Osteocyte (in vitro differentiated cells): ENCODE measurements around the gene KLHL21. TPM values are rescaled to one million over a fixed set of nuclear protein-coding genes. Genes with fewer than 3 reads are reported as not detected.
A peak's percentile ranks its signal among the peaks of the same experiment; 100 is the strongest.

Experiments
- DNase-seq: peaks from one replicate; pipeline ENCODE4 v3.0.0; 2021; ENCODE audit warnings: mixed read lengths; ENCODE audit not compliant: unreplicated experiment; ENCODE audit errors: extremely low spot score
- H3K27ac Mint-ChIP-seq: one replicate; pipeline ENCODE4 v1.8.0; 2021; ENCODE audit warnings: mild to moderate bottlenecking, mixed read lengths; ENCODE audit not compliant: unreplicated experiment
- H3K27me3 Mint-ChIP-seq: one replicate; pipeline ENCODE4 v1.8.0; 2021; ENCODE audit warnings: mixed read lengths; ENCODE audit not compliant: unreplicated experiment
- H3K36me3 Mint-ChIP-seq: one replicate; pipeline ENCODE4 v1.8.0; 2021; ENCODE audit warnings: mixed read lengths; ENCODE audit not compliant: unreplicated experiment
- H3K4me1 Mint-ChIP-seq: one replicate; pipeline ENCODE4 v1.8.0; 2021; ENCODE audit warnings: mixed read lengths; ENCODE audit not compliant: unreplicated experiment
- H3K4me3 Mint-ChIP-seq: one replicate; pipeline ENCODE4 v1.8.0; 2021; ENCODE audit warnings: mild to moderate bottlenecking, moderate library complexity, mixed read lengths; ENCODE audit not compliant: unreplicated experiment
- H3K9me3 Mint-ChIP-seq: one replicate; pipeline ENCODE4 v1.8.0; 2021; ENCODE audit warnings: mixed read lengths; ENCODE audit not compliant: unreplicated experiment
- total RNA-seq: library from RNA; stranded (reverse); gene quantifications from 2 replicates; pipeline ENCODE4 v1.2.1, GENCODE V29; 2021
- TF ChIP-seq, protein P1 (sequence below): fragments of 200-600 bp; sonication (generic); IDR thresholded peaks from 2 replicates; pipeline ENCODE4 v1.5.0; 2021; ENCODE audit warnings: antibody characterized with exemption, mild to moderate bottlenecking, moderate library complexity

KLHL21 gene
- total RNA-seq, 1 donor from 2014 or later = 27.5 TPM

DNA sequence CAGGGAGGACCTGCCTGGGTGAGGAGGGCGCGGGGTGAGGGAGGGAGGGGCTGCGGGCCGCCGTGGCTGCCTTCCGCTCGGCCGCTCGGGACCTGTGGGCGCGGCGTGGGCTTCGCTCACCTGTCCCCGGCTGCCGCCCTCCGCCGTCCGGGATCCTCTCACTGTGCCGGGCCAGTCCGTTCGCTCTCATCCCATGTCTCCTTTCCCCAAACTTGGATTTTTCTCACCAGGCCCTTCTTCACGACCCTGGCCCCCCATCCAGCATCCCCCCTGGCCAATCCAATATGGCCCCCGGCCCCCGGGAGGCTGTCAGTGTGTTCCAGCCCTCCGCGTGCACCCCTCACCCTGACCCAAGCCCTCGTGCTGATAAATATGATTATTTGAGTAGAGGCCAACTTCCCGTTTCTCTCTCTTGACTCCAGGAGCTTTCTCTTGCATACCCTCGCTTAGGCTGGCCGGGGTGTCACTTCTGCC lies 22.5 kb downstream of the KLHL21 start:
- peak overlapping the region; percentile 99 for H3K27ac Mint-ChIP-seq
- H3K9me3 Mint-ChIP-seq = no peaks in the 10 kb centered on the region
- TF ChIP-seq, protein P1, sequence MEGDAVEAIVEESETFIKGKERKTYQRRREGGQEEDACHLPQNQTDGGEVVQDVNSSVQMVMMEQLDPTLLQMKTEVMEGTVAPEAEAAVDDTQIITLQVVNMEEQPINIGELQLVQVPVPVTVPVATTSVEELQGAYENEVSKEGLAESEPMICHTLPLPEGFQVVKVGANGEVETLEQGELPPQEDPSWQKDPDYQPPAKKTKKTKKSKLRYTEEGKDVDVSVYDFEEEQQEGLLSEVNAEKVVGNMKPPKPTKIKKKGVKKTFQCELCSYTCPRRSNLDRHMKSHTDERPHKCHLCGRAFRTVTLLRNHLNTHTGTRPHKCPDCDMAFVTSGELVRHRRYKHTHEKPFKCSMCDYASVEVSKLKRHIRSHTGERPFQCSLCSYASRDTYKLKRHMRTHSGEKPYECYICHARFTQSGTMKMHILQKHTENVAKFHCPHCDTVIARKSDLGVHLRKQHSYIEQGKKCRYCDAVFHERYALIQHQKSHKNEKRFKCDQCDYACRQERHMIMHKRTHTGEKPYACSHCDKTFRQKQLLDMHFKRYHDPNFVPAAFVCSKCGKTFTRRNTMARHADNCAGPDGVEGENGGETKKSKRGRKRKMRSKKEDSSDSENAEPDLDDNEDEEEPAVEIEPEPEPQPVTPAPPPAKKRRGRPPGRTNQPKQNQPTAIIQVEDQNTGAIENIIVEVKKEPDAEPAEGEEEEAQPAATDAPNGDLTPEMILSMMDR = no peak
- H3K36me3 Mint-ChIP-seq = peaks cover 3% of the 10 kb centered on the region
- H3K4me1 Mint-ChIP-seq = peaks cover 29% of the 10 kb centered on the region
- DNase-seq = no peak
- peak overlapping the region; percentile 93 for H3K4me3 Mint-ChIP-seq
- H3K27me3 Mint-ChIP-seq = no peaks in the 10 kb centered on the region

- H3K9me3 Mint-ChIP-seq = no peaks in the 10 kb centered on the region
- TF ChIP-seq, protein P1 = no peak
- peak within 1 kb of the TSS; percentile 99 for H3K27ac Mint-ChIP-seq
- DNase-seq = peak; percentile 100
- no peaks in the 10 kb centered on the region for H3K27me3 Mint-ChIP-seq
- H3K36me3 Mint-ChIP-seq = peaks cover 3% of the 10 kb centered on the region
- peaks cover 26% of the 10 kb centered on the region for H3K4me1 Mint-ChIP-seq
- peak within 1 kb of the TSS; percentile 93 for H3K4me3 Mint-ChIP-seq
Observed at GRCh38 chr1:6579374-6580118, 23.1 kb downstream of the KLHL21 start, which contains the start of gene ZBTB48. ZBTB48 (plus strand) TSS chr1:6579994; CDS start chr1:6580610, 616 bp downstream.

- Mint-ChIP-seq H3K9me3 (no peaks in the 10 kb centered on the region), H3K4me1 (peaks cover 26% of the 10 kb centered on the region), H3K4me3 (peak overlapping the region; percentile 93), H3K36me3 (peaks cover 3% of the 10 kb centered on the region), H3K27me3 (no peaks in the 10 kb centered on the region), H3K27ac (peak overlapping the region; percentile 99)
- TF ChIP-seq, protein P1 = no peak
- DNase-seq = no peak
Observed at GRCh38 chr1:6578624-6579373, 23.9 kb downstream of the KLHL21 start.

DNA sequence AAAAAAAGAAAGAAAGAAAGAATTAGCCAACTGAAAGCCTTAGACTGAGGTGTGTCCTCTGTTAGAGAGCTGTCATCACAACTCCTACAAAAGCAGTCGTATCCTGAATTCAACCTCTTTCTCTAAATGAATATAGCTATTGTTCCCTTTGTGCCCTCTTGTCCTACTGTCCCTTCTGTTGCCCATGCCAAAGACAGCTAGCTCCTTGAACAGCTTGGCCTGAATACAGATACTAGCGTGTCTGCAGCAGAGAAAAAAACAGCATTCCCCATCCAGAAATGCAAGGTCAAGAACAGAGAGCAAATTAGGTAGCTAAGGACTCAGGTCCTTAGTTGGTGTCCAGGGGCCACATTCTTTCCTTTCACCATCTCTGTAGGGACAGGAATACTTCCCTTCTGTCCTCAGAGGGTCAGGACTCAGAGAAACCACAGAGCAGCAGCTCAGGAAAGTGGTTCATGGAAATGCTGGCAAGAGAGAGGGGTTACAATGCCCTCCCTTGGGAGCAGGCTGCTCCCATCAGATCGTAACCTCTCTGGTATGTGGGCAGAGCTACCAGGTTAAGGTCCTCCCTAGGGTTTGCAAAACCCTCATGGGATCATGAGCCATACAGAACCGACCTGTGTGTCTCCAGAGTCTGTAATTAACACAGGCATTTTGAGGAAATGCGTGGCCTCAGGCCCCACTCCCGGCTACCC lies 24.7 kb downstream of the KLHL21 start:
- peaks cover under 1% of the 10 kb centered on the region for H3K27me3 Mint-ChIP-seq

More for the DNA sequence above, 24.7 kb downstream of the KLHL21 start:
- no peak for DNase-seq
- TF ChIP-seq, protein P1 = no peak
- Mint-ChIP-seq H3K4me1 (peaks cover 26% of the 10 kb centered on the region), H3K4me3 (no peak overlapping the region), H3K9me3 (no peaks in the 10 kb centered on the region), H3K36me3 (peaks cover 3% of the 10 kb centered on the region), H3K27ac (peak overlapping the region; percentile 50)
